Mammary epithelial cell (primary cell): ENCODE measurements around the gene TFAP2D.

ENCODE experiments used
- EZH2 ChIP-seq: IDR thresholded peaks from 2 replicates; pipeline ENCODE4 v1.6.1; 2012; ENCODE audit warnings: low read length, inconsistent platforms, borderline replicate concordance
- TF ChIP-seq, protein P1 (sequence below), 2 donors: IDR thresholded peaks in 1 of 2; conservative IDR thresholded peaks in 1 of 2; 2 replicates each; pipeline ENCODE4 v1.5.1; 2011 to 2012; ENCODE audit warnings: inconsistent platforms in 2 of 2, low read length in 2 of 2, mild to moderate bottlenecking in 2 of 2, control low read depth in 1 of 2, low read depth in 1 of 2; ENCODE audit not compliant: insufficient read depth in 1 of 2; ENCODE audit errors: extremely low read depth in 1 of 2

DNA sequence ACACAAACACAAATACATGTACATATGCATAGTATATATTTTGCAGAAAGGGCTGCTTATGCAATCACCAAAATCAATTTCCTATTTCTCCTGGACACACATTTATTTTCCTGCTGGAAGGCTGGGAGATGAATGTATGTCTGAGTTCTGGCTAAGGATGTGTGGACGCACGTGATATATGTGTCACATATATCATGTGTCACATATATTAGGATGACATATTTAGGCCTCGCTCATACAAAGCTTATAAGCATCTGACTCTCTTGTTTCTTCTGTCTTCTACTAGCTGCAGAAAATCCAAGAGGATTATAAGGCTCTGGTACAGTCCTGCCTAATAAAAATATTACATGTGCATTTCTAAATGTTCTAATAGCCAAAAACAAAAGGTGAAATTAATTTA, 47.2 kb upstream of the TFAP2D start:
- TF ChIP-seq, protein P1, sequence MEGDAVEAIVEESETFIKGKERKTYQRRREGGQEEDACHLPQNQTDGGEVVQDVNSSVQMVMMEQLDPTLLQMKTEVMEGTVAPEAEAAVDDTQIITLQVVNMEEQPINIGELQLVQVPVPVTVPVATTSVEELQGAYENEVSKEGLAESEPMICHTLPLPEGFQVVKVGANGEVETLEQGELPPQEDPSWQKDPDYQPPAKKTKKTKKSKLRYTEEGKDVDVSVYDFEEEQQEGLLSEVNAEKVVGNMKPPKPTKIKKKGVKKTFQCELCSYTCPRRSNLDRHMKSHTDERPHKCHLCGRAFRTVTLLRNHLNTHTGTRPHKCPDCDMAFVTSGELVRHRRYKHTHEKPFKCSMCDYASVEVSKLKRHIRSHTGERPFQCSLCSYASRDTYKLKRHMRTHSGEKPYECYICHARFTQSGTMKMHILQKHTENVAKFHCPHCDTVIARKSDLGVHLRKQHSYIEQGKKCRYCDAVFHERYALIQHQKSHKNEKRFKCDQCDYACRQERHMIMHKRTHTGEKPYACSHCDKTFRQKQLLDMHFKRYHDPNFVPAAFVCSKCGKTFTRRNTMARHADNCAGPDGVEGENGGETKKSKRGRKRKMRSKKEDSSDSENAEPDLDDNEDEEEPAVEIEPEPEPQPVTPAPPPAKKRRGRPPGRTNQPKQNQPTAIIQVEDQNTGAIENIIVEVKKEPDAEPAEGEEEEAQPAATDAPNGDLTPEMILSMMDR (conservative IDR thresholded peaks at IDR 0.05 in 1 of 2, IDR thresholded peaks at IDR 0.05 in 1 of 2; ENCODE audit: extremely low read depth in 1 of 2, insufficient read depth in 1 of 2, low read depth in 1 of 2, low read length in 2 of 2): no peak
- no peak for TF ChIP-seq EZH2
